OCI-LY7 (cell line): ENCODE data around the gene AVPI1. TPM values are rescaled to one million over a fixed set of nuclear protein-coding genes. Genes with fewer than 3 reads are reported as not detected.

ENCODE experiments used
- BruUV-seq: library from RNA; stranded (reverse); fragments of 400-500 nt; replicated peaks from 2 replicates; lab custom pipeline; 2021; lab: Mats Ljungman, UMichigan
- CTCF ChIA-PET: fragments of 300-600 bp; sonication (Branson Sonifier 250); formaldehyde crosslinking; loops from one replicate; lab custom pipeline; 2022; ENCODE audit warnings: antibody characterized with exemption; ENCODE audit not compliant: unreplicated experiment; lab: Charles Lee
- POLR2A ChIA-PET: fragments of 300-600 bp; sonication (Branson Sonifier 250); formaldehyde crosslinking; loops from one replicate; lab custom pipeline; 2022; ENCODE audit warnings: antibody characterized with exemption; lab: Charles Lee
- DNase-seq: peaks from one replicate; pipeline ENCODE4 v3.0.0-alpha.2; 2015; ENCODE audit warnings: low spot score
- H2AFZ ChIP-seq: fragments of 200-600 bp; sonication (generic), shearing (Covaris generic); 2 replicates; pipeline ENCODE4 v1.6.1; 2014; ENCODE audit warnings: mild to moderate bottlenecking, antibody characterized with exemption, low read length, moderate library complexity
- H3K27ac ChIP-seq: fragments of 200-600 bp; sonication (generic); 2 replicates; pipeline ENCODE4 v1.5.1; 2014; ENCODE audit warnings: mixed run types, low read depth, mild to moderate bottlenecking, moderate library complexity, low read length, inconsistent platforms; ENCODE audit not compliant: poor library complexity, severe bottlenecking
- H3K36me3 ChIP-seq: fragments of 200-600 bp; sonication (generic); 2 replicates; pipeline ENCODE4 v1.6.1; 2014; ENCODE audit warnings: mild to moderate bottlenecking, antibody characterized with exemption, low read length, moderate library complexity, mixed read lengths; ENCODE audit not compliant: insufficient read depth
- H3K4me1 ChIP-seq: fragments of 200-600 bp; sonication (generic); 2 replicates; pipeline ENCODE4 v1.5.1; 2014; ENCODE audit warnings: mild to moderate bottlenecking, low read length; ENCODE audit not compliant: insufficient read depth, poor library complexity, severe bottlenecking
- H3K4me2 ChIP-seq: fragments of 200-600 bp; sonication (generic); 2 replicates; pipeline ENCODE4 v1.6.1; 2014; ENCODE audit warnings: mild to moderate bottlenecking, low read length
- H3K4me3 ChIP-seq: fragments of 200-600 bp; sonication (generic); 2 replicates; pipeline ENCODE4 v1.5.1; 2014; ENCODE audit warnings: mild to moderate bottlenecking, low read depth, low read length; ENCODE audit not compliant: poor library complexity, severe bottlenecking
- H3K79me2 ChIP-seq: fragments of 200-600 bp; sonication (generic); 2 replicates; pipeline ENCODE4 v1.6.1; 2016; ENCODE audit warnings: low read depth, mild to moderate bottlenecking, low read length, moderate library complexity, mixed read lengths; ENCODE audit not compliant: insufficient read depth
- H3K9me2 ChIP-seq: fragments of 200-600 bp; sonication (generic); 2 replicates; pipeline ENCODE4 v1.6.1; 2016; ENCODE audit warnings: mild to moderate bottlenecking, low read length, mixed read lengths; ENCODE audit not compliant: insufficient read depth
- H3K9me3 ChIP-seq: fragments of 200-600 bp; sonication (generic); 2 replicates; pipeline ENCODE4 v1.6.1; 2014; ENCODE audit warnings: mild to moderate bottlenecking, mixed run types, low read length, mixed read lengths
- H4K20me1 ChIP-seq: fragments of 200-600 bp; sonication (generic); 2 replicates; pipeline ENCODE4 v1.6.1; 2014; ENCODE audit warnings: mild to moderate bottlenecking, antibody characterized with exemption, low read length, moderate library complexity, mixed read lengths; ENCODE audit not compliant: insufficient read depth
- EZH2phosphoT487 ChIP-seq: fragments of 200-600 bp; sonication (generic); IDR thresholded peaks from 2 replicates; pipeline ENCODE4 v1.6.1; 2018; ENCODE audit warnings: low read depth, borderline replicate concordance, mild to moderate bottlenecking, mixed run types, antibody characterized with exemption, low read length, moderate library complexity, mixed read lengths
- intact Hi-C: fragments of 100-400 bp; cut with micrococcal nuclease; formaldehyde crosslinking; loops from one replicate; pipeline ENCODE4 v1.10.0; 2022; ENCODE audit not compliant: unreplicated experiment
- total RNA-seq, 2 experiments: library from RNA; depleted of rRNA in 1 of 2; stranded (reverse); fragments of >200 nt in 1 of 2; shearing (Covaris generic) in 1 of 2; gene quantifications; 2 replicates each; pipeline ENCODE4 v1.2.3, GENCODE V29; 2014 to 2022
- TF ChIP-seq, protein P1 (sequence below): fragments of 200-600 bp; sonication (generic); conservative IDR thresholded peaks from 2 replicates; pipeline ENCODE4 v1.5.1; 2014; ENCODE audit warnings: mild to moderate bottlenecking, antibody characterized with exemption, low read length, moderate library complexity, mixed read lengths

The AVPI1 gene
- total RNA-seq, 2 experiments from 2014 or later = 3.2 to 4.6 TPM

DNA sequence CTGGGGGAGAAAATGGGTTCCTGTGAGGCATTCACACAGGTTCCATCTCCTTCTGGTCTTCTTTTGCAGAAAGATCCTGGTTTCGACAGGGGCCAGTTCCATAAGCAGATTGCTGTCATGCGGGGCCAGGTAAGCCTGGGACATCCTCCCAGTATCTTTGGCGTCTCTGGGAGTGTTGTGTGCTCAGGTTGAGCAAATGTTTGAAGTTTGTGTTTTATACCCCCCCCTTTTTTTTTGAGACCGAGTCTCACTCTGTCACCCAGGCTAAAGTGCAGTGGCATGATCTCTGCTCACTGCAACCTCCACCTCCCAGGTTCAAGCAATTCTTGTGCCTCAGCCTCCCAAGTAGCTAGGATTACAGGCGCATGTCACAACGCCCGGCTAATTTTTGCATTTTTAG, 20.0 kb downstream of the AVPI1 start:
- DNase-seq = no peak
- intact Hi-C loops = no loop called here
- Histone ChIP-seq H3K79me2 (no peaks in the 10 kb centered on the region), H3K27ac (no peak overlapping the region), H3K36me3 (peaks cover 53% of the 10 kb centered on the region), H3K9me2 (no peaks in the 10 kb centered on the region), H3K4me2 (no peak overlapping the region), H3K4me1 (no peaks in the 10 kb centered on the region), H3K9me3 (no peaks in the 10 kb centered on the region), H2AFZ (no peak overlapping the region), H3K4me3 (no peak overlapping the region), H4K20me1 (no peaks in the 10 kb centered on the region)
- BruUV-seq = no TSS peak
- ChIA-PET CTCF (no interaction called here), POLR2A (interaction anchor here (0.6 kb wide), 1 partner anchor 12 kb away, joined by 3 read pairs; no protein-coding TSS in a partner anchor)
- TF ChIP-seq, protein P1, sequence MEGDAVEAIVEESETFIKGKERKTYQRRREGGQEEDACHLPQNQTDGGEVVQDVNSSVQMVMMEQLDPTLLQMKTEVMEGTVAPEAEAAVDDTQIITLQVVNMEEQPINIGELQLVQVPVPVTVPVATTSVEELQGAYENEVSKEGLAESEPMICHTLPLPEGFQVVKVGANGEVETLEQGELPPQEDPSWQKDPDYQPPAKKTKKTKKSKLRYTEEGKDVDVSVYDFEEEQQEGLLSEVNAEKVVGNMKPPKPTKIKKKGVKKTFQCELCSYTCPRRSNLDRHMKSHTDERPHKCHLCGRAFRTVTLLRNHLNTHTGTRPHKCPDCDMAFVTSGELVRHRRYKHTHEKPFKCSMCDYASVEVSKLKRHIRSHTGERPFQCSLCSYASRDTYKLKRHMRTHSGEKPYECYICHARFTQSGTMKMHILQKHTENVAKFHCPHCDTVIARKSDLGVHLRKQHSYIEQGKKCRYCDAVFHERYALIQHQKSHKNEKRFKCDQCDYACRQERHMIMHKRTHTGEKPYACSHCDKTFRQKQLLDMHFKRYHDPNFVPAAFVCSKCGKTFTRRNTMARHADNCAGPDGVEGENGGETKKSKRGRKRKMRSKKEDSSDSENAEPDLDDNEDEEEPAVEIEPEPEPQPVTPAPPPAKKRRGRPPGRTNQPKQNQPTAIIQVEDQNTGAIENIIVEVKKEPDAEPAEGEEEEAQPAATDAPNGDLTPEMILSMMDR = no peak
- no peak for TF ChIP-seq EZH2phosphoT487

DNA sequence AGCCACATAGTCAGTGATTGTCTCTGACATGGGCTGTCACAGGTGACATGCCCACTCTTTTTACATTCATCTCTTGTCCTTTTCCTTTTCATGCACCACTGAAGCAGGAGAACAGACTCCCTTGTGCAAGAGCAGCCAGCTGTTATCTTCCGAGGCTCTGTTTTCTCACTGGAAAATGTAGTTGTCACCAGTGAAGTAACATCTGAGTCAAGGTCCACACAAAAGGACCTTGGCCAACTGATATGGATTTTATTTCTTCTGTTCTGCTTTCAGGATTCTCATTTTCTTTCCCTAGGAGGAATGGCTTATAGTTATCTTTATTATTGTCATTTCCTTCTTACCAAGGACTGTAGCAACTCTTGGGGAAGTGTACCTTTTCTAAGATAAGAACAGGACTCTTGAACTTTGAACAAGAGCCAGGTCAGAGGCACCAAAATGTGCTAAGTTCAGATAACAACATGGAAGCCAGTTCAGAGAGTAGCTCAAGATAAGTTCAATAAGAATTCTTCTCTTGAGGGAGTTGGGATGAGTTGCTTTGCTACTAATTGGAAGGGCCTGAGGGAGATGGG, 22.7 kb downstream of the AVPI1 start:
- no peak for TF ChIP-seq EZH2phosphoT487
- TF ChIP-seq, protein P1 = no peak
- DNase-seq = no peak
- H3K9me3 ChIP-seq = no peaks in the 10 kb centered on the region
- H3K27ac ChIP-seq = no peak overlapping the region
- H2AFZ ChIP-seq = no peak overlapping the region
- CTCF ChIA-PET = no interaction called here
- H3K79me2 ChIP-seq = no peaks in the 10 kb centered on the region
- peaks cover 47% of the 10 kb centered on the region for H3K36me3 ChIP-seq
- H3K4me3 ChIP-seq = no peak overlapping the region
- no TSS peak for BruUV-seq
- POLR2A ChIA-PET = no interaction called here
- intact Hi-C loops = no loop called here
- no peaks in the 10 kb centered on the region for H3K4me1 ChIP-seq
- no peak overlapping the region for H3K4me2 ChIP-seq
- H4K20me1 ChIP-seq = no peaks in the 10 kb centered on the region
- no peaks in the 10 kb centered on the region for H3K9me2 ChIP-seq

DNA sequence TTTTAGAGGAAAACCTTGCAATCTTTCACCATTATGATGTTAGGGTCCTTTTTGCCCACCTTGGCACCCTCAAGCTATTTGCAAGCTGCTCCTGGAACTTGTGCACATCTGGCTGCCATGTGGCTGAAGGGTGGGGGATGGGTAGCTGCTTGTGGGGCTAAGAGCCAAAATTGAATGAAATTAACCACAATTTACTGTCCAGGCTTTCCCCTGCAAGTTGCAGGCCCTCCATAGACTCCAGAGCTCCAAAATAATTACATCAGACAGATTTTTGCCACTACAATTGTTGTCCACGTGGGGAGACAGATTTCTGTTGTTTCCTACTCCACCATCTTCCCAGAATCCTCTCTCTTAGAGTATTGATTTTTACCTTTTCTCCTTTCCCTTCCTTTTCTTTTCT, 27.5 kb downstream of the AVPI1 start:
- Histone ChIP-seq H4K20me1 (no peaks in the 10 kb centered on the region), H3K4me1 (no peaks in the 10 kb centered on the region), H3K4me3 (no peak overlapping the region), H3K9me3 (no peaks in the 10 kb centered on the region), H3K79me2 (no peaks in the 10 kb centered on the region), H3K4me2 (no peak overlapping the region), H3K36me3 (peaks cover 50% of the 10 kb centered on the region), H2AFZ (no peak overlapping the region), H3K27ac (no peak overlapping the region), H3K9me2 (no peaks in the 10 kb centered on the region)
- no TSS peak for BruUV-seq
- DNase-seq = no peak
- TF ChIP-seq, protein P1 = no peak
- no peak for TF ChIP-seq EZH2phosphoT487
- POLR2A ChIA-PET = no interaction called here
- CTCF ChIA-PET = no interaction called here
- intact Hi-C loops = no loop called here
